HT-29 (cell line): ENCODE results near the gene ZNF592. TPM values are rescaled to one million over a fixed set of nuclear protein-coding genes. Genes with fewer than 3 reads are reported as not detected.

ENCODE experiments used
- DNase-seq: peaks from one replicate; pipeline ENCODE4 v3.0.0-alpha.2; 2015; ENCODE audit warnings: low spot score
- small RNA-seq: library from RNA; depleted of rRNA; stranded (forward); fragments of <200 nt; gene quantifications from one replicate; pipeline ENCODE3, GENCODE V24; 2014
- total RNA-seq: library from RNA; depleted of rRNA; stranded (reverse); fragments of >200 nt; shearing (Covaris generic); gene quantifications from 2 replicates; pipeline ENCODE4 v1.2.3, GENCODE V29; 2014; rRNA removed

ZNF592 gene
- total RNA-seq, 1 experiment from 2014 or later = 27.5 TPM

GRCh38 chr15:84855765-84856164 lies 107.4 kb downstream of the ZNF592 start:
- no peak for DNase-seq

Small RNA genes lying within 50 kb of the gene (small RNA-seq; reads per million reads assigned to genes)
- gene RF00402 = not detected

Other genes starting within 250 kb of the ZNF592 start
- gene ZSCAN2, start 147.6 kb upstream of the ZNF592 start, total RNA-seq = 9.7 and 14.1 TPM in 2 replicates
- 39.9 and 41.2 TPM in 2 replicates for gene WDR73, start 94.3 kb upstream of the ZNF592 start, total RNA-seq
- 96.2 and 97.9 TPM in 2 replicates for gene NMB, start 90.4 kb upstream of the ZNF592 start, total RNA-seq
- 215 and 238 TPM in 2 replicates for gene SEC11A, start 32.5 kb upstream of the ZNF592 start, total RNA-seq
- 66.1 and 73.9 TPM in 2 replicates for gene ALPK3, start 68.8 kb downstream of the ZNF592 start, total RNA-seq
- 0.08 and 0.13 TPM in 2 replicates for gene SLC28A1, start 136.1 kb downstream of the ZNF592 start, total RNA-seq
- 29.9 and 30.4 TPM in 2 replicates for gene PDE8A, start 233.3 kb downstream of the ZNF592 start, total RNA-seq